Endothelial cell of umbilical vein (primary cell): ENCODE data around the gene TCN2. TPM values are rescaled to one million over a fixed set of nuclear protein-coding genes. Genes with fewer than 3 reads are reported as not detected.

Experiments
- BruUV-seq: library from RNA; stranded (reverse); fragments of 400-500 nt; replicated peaks from 2 replicates; lab custom pipeline; 2021; lab: Mats Ljungman, UMichigan
- CTCF ChIA-PET: fragments of 300-600, 350-600 bp; sonication (Branson Sonifier 250); formaldehyde crosslinking; loops from one replicate; lab custom pipeline; 2021; ENCODE audit warnings: antibody characterized with exemption, inconsistent platforms; lab: Charles Lee
- POLR2A ChIA-PET: fragments of 300-600, 350-600 bp; sonication (Branson Sonifier 250); formaldehyde crosslinking; loops from one replicate; lab custom pipeline; 2021; ENCODE audit warnings: antibody characterized with exemption, inconsistent platforms; lab: Charles Lee
- DNase-seq: peaks from one replicate; pipeline ENCODE4 v3.0.0-alpha.2; 2011; ENCODE audit warnings: low read depth, low spot score
- FAIRE-seq: peaks from 2 replicates; lab custom pipeline; 2011; peaks lifted over from hg19 to GRCh38; lab: Jason Lieb, UNC
- H2AFZ ChIP-seq: 2 replicates; pipeline ENCODE4 v1.6.0; 2012; ENCODE audit warnings: low read depth, low read length, control low read depth, inconsistent platforms
- H3K27ac ChIP-seq: 2 replicates; pipeline ENCODE4 v1.5.1; 2011; ENCODE audit warnings: low read depth, mild to moderate bottlenecking, control low read depth, low read length, moderate library complexity; ENCODE audit not compliant: insufficient read depth
- H3K27me3 ChIP-seq, 2 experiments: 2 replicates each; pipeline versions ENCODE4 v1.6.0 to v1.6.1; 2011; ENCODE audit warnings: low read length in 2 of 2, mixed read lengths in 1 of 2; ENCODE audit not compliant: control insufficient read depth in 2 of 2, insufficient read depth in 2 of 2
- H3K36me3 ChIP-seq, 2 experiments: 2 replicates in 1 of 2; 3 replicates in 1 of 2; pipeline ENCODE4 v1.5.1; 2011; ENCODE audit warnings: low read length in 2 of 2, mild to moderate bottlenecking in 1 of 2, moderate library complexity in 1 of 2; ENCODE audit not compliant: control insufficient read depth in 2 of 2, insufficient read depth in 2 of 2; ENCODE audit errors: extremely low read depth in 1 of 2
- H3K4me1 ChIP-seq: 3 replicates; pipeline ENCODE4 v1.5.1; 2011; ENCODE audit warnings: mild to moderate bottlenecking, low read length; ENCODE audit not compliant: control insufficient read depth, insufficient read depth; ENCODE audit errors: extremely low read depth
- H3K4me2 ChIP-seq: 2 replicates; pipeline ENCODE4 v1.6.1; 2011; ENCODE audit warnings: low read length, control low read depth, mixed read lengths; ENCODE audit not compliant: insufficient read depth
- H3K4me3 ChIP-seq, 3 experiments: fragments of 200-600 bp in 1 of 3; sonication (generic), shearing (Covaris generic) in 1 of 3; replicated peaks in 1 of 3; 2 replicates each; pipeline ENCODE4 v1.5.1; 2011 to 2016; ENCODE audit warnings: control low read depth in 3 of 3, low read length in 3 of 3, mild to moderate bottlenecking in 2 of 3, inconsistent platforms in 1 of 3, low read depth in 1 of 3, moderate library complexity in 1 of 3; ENCODE audit not compliant: insufficient read depth in 1 of 3
- H3K79me2 ChIP-seq: 2 replicates; pipeline ENCODE4 v1.6.0; 2012; ENCODE audit warnings: low read length, inconsistent platforms; ENCODE audit not compliant: control insufficient read depth, insufficient read depth
- H3K9ac ChIP-seq: replicated peaks from 2 replicates; pipeline ENCODE3; 2011; ENCODE audit warnings: low read length, control low read depth; ENCODE audit not compliant: insufficient read depth; ENCODE audit errors: extremely low read depth
- H3K9me1 ChIP-seq: replicated peaks from 3 replicates; pipeline ENCODE4 v1.6.0; 2011; ENCODE audit warnings: mild to moderate bottlenecking, low read length; ENCODE audit not compliant: control insufficient read depth, insufficient read depth; ENCODE audit errors: extremely low read depth
- H3K9me3 ChIP-seq: replicated peaks from 2 replicates; pipeline ENCODE4 v1.5.1; 2012; ENCODE audit warnings: low read length, inconsistent platforms; ENCODE audit not compliant: control insufficient read depth, insufficient read depth
- H4K20me1 ChIP-seq: replicated peaks from 2 replicates; pipeline ENCODE3; 2011; ENCODE audit warnings: mild to moderate bottlenecking, low read length; ENCODE audit not compliant: control insufficient read depth, insufficient read depth; ENCODE audit errors: extremely low read depth
- CTCF ChIP-seq, 2 donors: IDR thresholded peaks; 1 replicate in 1 of 2; 2 replicates in 1 of 2; pipeline ENCODE4 v1.5.1; 2011; ENCODE audit warnings: low read length in 2 of 2, mild to moderate bottlenecking in 2 of 2, moderate library complexity in 2 of 2, control low read depth in 1 of 2, inconsistent platforms in 1 of 2, low read depth in 1 of 2; ENCODE audit not compliant: insufficient read depth in 1 of 2; ENCODE audit errors: extremely low read depth in 1 of 2
- EZH2 ChIP-seq: IDR thresholded peaks from 2 replicates; pipeline ENCODE4 v1.6.1; 2012; ENCODE audit warnings: borderline replicate concordance, low read depth, mild to moderate bottlenecking, moderate library complexity, low read length, inconsistent platforms; ENCODE audit not compliant: severe bottlenecking
- FOS ChIP-seq: IDR thresholded peaks from 2 replicates; pipeline ENCODE4 v1.6.1; 2011; ENCODE audit warnings: mild to moderate bottlenecking, low read length, moderate library complexity, borderline replicate concordance; ENCODE audit not compliant: insufficient read depth
- GATA2 ChIP-seq: IDR thresholded peaks from 2 replicates; pipeline ENCODE4 v1.7.0; 2011; ENCODE audit warnings: low read depth, mild to moderate bottlenecking, moderate library complexity, mixed read lengths, low read length; ENCODE audit not compliant: insufficient read length, insufficient read depth
- JUN ChIP-seq: IDR thresholded peaks from 2 replicates; pipeline ENCODE4 v1.6.1; 2011; ENCODE audit warnings: borderline replicate concordance, low read depth; ENCODE audit not compliant: insufficient read length, insufficient read depth
- MAX ChIP-seq: IDR thresholded peaks from 2 replicates; pipeline ENCODE4 v1.6.1; 2011; ENCODE audit not compliant: insufficient read depth, insufficient read length
- MYC ChIP-seq: IDR thresholded peaks from one replicate; pipeline ENCODE4 v1.6.1; 2011; ENCODE audit warnings: mild to moderate bottlenecking, low read depth, low read length
- POLR2A ChIP-seq: IDR thresholded peaks from 2 replicates; pipeline ENCODE4 v1.6.1; 2012; ENCODE audit warnings: low read depth, mild to moderate bottlenecking, control low read depth, low read length
- POLR2AphosphoS5 ChIP-seq: IDR thresholded peaks from 2 replicates; pipeline ENCODE4 v1.6.1; 2012; ENCODE audit warnings: low read depth, mild to moderate bottlenecking, control low read depth, low read length, moderate library complexity; ENCODE audit not compliant: insufficient read depth
- dilution Hi-C: fragments of 300-500 bp; cut with MboI; formaldehyde crosslinking; loops from one replicate; pipeline ENCODE4 v1.15.0; 2019; ENCODE audit warnings: low sequenced_read_pairs; ENCODE audit not compliant: extremely low pct_ligation_motif_present
- intact Hi-C: fragments of 100-400 bp; cut with micrococcal nuclease; formaldehyde crosslinking; loops from one replicate; pipeline ENCODE4 v1.10.0; 2022
- polyA plus RNA-seq, 4 experiments: library from polyadenylated mRNA; depleted of rRNA in 3 of 4; stranded (reverse) in 3 of 4; unstranded in 1 of 4; fragments of >200 nt; gene quantifications; 2 replicates each; pipeline versions ENCODE4 v1.2.1 to v1.2.3, GENCODE V29; 2011 to 2012; ENCODE audit warnings: missing spikeins in 1 of 4
- total RNA-seq: library from RNA; stranded (reverse); gene quantifications from 2 replicates; pipeline ENCODE4 v1.2.3, GENCODE V29; 2021

TCN2 gene
- total and polyA plus RNA-seq, 2 donors (not counting 3 experiments of a cell fraction or from before 2014, with no cell fraction given): 80.6 to 188 TPM

- H3K9ac ChIP-seq: no peak overlapping the region
- intact Hi-C loops: no loop called here
- dilution Hi-C loops: no loop called here
- DNase-seq (no peak), FAIRE-seq (no peak)
- no peaks in the 10 kb centered on the region for H3K9me1 ChIP-seq
- no peak overlapping the region for H2AFZ ChIP-seq
- H3K4me2 ChIP-seq: no peak overlapping the region
- no peak for TF ChIP-seq GATA2
- TF ChIP-seq POLR2AphosphoS5: no peak
- no peak for TF ChIP-seq POLR2A
- TF ChIP-seq JUN: no peak
- TF ChIP-seq MAX: no peak
- TF ChIP-seq MYC: no peak
- no peak for TF ChIP-seq CTCF (IDR thresholded peaks at IDR 0.05; ENCODE audit: extremely low read depth in 1 of 2, insufficient read depth in 1 of 2, low read depth in 1 of 2, low read length in 2 of 2)
- no peak for TF ChIP-seq FOS
- TF ChIP-seq EZH2: no peak
- no peaks in the 10 kb centered on the region for H3K9me3 ChIP-seq
- H3K4me1 ChIP-seq: no peaks in the 10 kb centered on the region
- BruUV-seq: no TSS peak
- no peaks in the 10 kb centered on the region for H4K20me1 ChIP-seq
- H3K4me3 ChIP-seq: no peak overlapping the region
- no peak overlapping the region for H3K27ac ChIP-seq
- CTCF ChIA-PET: interaction anchor here (0.8 to 1.5 kb wide), 4 partner anchors 10 to 198 kb away, joined by 3 read pairs; no protein-coding TSS in a partner anchor
- peaks cover 0 to 5% of the 10 kb centered on the region in 2 experiments for H3K27me3 ChIP-seq
- H3K36me3 ChIP-seq: no peaks in the 10 kb centered on the region
- H3K79me2 ChIP-seq: no peaks in the 10 kb centered on the region
- POLR2A ChIA-PET: no interaction called here
Observed at GRCh38 chr22:30565341-30565740, 41.6 kb upstream of the TCN2 start.
